GM21423 (cell line): ENCODE results near the gene PUS1.
"Not testable (repeated sequence)": the region's sequence is repeated elsewhere in the genome, so short reads cannot be mapped to it uniquely, and the experiment has no call there.

ENCODE experiments used
- ATAC-seq: cut with Tn5 transposase; IDR thresholded peaks from one replicate; pipeline ENCODE4 v1.9.1; 2021; ENCODE audit warnings: mild to moderate bottlenecking, moderate library complexity; ENCODE audit not compliant: unreplicated experiment

The PUS1 gene

GRCh38 chr12:131959116-131959515, 30.0 kb downstream of the PUS1 start:
- ATAC-seq = no peak

- ATAC-seq = no peak
Observed at GRCh38 chr12:131959641-131960589, 30.8 kb downstream of the PUS1 start.

- ATAC-seq = not testable (repeated sequence)
Observed at GRCh38 chr12:131960590-131961325, 31.7 kb downstream of the PUS1 start.

DNA sequence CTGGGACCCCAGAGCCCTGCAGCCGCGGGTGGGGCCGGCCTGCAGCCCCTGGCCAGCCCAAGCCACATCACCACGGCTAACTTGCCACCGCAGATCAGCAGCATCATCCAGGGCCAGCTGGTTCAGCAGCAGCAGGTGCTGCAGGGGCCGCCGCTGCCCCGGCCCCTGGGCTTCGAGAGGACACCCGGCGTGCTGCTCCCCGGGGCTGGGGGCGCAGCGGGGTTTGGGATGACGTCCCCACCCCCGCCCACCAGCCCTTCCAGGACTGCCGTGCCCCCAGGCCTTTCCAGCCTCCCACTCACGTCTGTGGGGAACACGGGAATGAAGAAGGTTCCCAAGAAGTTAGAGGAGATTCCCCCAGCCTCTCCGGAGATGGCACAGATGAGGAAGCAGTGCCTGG, 32.3 kb downstream of the PUS1 start:
- not testable (repeated sequence) for ATAC-seq

DNA sequence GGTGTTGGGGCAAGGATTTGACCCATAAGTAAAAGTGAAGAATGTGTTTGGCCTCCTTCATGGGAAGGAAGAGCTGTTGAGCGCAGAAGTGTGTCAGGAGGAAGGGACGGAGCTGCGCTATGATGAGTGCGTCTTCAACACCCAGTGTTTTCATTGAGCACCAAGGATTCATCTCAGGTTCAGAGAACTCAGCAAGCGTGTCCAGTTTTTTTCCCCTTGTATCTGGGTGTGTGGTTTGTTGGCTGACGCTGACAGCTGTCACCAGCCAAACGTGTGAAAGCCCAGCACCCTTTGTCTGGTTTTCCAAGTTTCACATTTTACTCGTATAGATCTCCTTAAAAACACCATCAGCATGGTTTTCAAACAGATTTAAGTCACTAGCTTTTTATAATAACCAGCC, 33.0 kb downstream of the PUS1 start:
- ATAC-seq = no peak

- no peak for ATAC-seq
Observed at GRCh38 chr12:131963381-131963780, 34.3 kb downstream of the PUS1 start.

GRCh38 chr12:131965073-131965472, 36.0 kb downstream of the PUS1 start:
- ATAC-seq = no peak

GRCh38 chr12:131971226-131971625, 42.1 kb downstream of the PUS1 start:
- no peak for ATAC-seq

DNA sequence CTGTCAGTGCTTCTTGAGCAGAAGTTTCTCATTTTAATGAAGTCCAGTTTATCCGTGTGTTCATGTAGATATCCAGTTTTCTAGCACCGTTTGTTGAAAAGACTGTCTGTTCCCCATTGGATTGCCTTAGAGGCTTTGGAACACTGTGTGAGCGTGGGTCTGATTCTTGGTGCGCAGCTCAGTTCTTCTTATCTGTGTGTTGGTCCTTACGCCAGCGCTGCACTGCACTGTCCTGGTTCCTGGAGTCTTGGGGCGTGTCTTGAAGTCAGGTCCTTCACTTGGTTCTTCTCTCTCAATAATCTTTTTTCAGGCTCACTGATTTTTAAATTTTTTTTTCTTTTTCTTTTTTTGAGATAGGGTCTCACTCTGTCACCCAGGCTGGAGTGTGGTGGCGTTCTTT, 46.2 kb downstream of the PUS1 start:
- ATAC-seq = no peak

GRCh38 chr12:131979606-131980005, 50.5 kb downstream of the PUS1 start:
- no peak for ATAC-seq

DNA sequence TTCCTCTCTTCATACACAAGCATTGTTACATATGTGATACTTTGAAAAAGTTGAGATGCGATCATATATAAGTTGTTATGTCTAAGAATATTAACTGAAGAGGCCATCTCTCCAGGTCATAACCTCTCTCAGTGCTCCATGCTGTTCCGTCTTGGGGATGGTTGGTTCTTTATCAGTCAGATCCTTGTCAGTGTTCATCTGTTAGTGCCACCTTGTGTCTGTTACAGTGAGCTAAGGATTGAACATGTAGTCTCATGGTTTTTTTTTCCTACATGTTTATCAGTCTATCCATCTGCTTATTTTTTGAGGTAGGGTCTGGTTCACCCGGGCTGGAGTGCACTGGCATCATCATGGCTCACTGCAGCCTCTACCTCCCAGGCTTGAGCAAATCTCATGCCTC, 51.2 kb downstream of the PUS1 start:
- no peak for ATAC-seq

DNA sequence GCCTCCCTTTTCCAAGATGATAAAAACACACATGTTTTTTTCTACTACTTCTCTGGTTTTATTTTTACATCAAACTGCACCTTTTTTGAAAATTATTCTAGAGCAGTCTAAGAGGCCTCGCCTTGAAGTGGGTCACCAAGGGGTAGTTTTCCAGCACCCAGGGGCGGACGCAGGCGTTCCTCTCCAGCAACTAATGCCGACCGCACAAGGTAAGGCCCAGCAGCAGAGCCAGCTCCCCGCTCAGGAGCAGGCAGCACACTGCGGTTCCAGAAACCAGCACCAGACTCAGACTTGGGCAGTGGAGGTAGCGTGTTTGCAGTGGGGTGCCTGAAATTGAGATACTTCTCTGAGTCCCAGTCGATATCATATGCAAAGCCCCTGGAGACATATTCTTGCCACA, 52.3 kb downstream of the PUS1 start:
- ATAC-seq = no peak

DNA sequence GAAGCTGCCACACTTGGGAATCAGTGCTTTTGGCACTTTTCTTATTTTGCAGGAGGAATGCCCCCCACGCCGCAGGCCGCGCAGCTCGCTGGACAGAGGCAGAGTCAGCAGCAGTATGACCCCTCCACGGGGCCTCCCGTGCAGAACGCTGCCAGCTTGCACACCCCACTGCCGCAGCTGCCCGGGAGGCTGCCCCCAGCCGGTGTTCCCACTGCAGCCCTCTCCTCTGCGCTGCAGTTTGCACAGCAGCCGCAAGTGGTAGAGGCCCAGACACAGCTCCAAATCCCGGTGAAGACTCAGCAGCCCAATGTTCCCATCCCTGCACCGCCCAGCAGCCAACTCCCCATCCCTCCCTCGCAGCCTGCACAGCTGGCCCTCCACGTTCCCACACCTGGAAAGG, 53.0 kb downstream of the PUS1 start:
- ATAC-seq = no peak

GRCh38 chr12:131983026-131983425, 54.0 kb downstream of the PUS1 start:
- no peak for ATAC-seq

- ATAC-seq = no peak
Observed at GRCh38 chr12:131983554-131983953, 54.5 kb downstream of the PUS1 start.

- no peak for ATAC-seq
Observed at GRCh38 chr12:131984334-131984733, 55.3 kb downstream of the PUS1 start.

- not testable (repeated sequence) for ATAC-seq
Observed at GRCh38 chr12:131985510-131985875, 56.4 kb downstream of the PUS1 start.

DNA sequence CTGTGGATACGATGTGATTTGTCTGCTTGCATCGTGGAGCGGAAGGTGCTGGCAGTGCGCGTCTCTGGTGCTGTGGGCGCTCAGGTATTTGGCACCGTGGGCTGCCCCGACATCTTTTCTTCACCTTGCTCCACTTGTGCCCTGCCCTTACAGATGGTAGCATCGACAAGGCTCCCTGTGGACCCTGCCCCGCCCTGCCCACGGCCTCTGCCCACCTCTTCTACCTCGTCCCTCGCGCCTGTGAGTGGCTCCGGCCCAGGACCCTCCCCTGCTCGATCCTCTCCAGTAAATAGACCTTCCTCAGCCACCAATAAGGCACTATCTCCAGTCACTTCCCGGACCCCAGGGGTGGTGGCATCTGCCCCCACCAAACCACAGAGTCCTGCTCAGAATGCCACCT, 57.3 kb downstream of the PUS1 start:
- no peak for ATAC-seq

GRCh38 chr12:131986910-131987309, 57.8 kb downstream of the PUS1 start:
- no peak for ATAC-seq

DNA sequence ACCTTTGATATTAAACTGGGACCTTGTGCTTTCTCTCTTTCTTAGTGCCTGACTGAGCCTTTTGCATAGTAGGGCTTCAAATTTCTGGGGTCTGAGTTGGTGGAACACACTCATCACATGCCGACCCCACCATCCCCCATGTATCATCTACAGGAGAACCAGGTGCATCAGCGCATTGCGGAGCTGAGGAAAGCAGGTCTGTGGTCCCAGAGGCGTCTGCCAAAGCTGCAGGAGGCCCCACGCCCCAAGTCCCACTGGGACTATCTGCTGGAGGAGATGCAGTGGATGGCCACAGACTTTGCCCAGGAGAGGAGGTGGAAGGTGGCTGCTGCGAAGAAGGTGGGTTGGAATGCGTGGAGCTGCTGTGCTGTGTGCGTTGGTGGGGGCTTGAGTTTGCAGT, 58.5 kb downstream of the PUS1 start:
- ATAC-seq = no peak

GRCh38 chr12:131988054-131988796, 59.1 kb downstream of the PUS1 start:
- ATAC-seq = no peak
